ENCODE results near the gene DNMT1.

DNA sequence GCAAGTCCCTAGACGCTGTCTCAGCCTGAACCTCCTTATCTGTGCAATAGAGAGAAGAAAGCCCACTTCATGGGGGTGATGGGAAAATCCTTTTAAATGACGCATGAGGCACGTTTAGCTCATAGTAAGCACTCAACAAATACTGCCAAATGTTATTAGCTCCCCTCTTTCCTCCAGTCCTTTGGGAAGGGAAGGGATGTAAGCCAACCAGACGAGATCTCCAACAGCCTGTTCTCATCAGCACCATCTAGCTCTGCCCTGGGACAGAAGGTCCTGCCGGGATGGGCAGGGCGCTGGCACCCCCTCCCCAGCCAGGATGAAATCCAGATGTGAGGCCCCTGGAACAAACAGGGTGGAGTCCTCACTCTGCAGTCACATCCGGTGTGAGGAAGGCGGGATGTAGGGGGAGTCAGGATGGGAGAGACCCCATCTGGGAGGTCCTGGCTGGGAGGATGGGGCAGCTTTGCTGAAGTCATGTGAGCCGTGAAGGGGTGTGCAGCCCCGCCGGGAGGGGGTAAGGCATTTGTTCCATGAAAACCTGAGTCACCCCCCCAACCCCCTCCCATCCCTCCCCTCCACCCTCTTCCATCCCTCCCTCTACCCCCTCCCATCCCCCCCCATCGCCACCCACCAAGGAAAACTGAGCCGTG, 31.7 kb upstream of the DNMT1 start:
- TF ChIP-seq, protein P1, sequence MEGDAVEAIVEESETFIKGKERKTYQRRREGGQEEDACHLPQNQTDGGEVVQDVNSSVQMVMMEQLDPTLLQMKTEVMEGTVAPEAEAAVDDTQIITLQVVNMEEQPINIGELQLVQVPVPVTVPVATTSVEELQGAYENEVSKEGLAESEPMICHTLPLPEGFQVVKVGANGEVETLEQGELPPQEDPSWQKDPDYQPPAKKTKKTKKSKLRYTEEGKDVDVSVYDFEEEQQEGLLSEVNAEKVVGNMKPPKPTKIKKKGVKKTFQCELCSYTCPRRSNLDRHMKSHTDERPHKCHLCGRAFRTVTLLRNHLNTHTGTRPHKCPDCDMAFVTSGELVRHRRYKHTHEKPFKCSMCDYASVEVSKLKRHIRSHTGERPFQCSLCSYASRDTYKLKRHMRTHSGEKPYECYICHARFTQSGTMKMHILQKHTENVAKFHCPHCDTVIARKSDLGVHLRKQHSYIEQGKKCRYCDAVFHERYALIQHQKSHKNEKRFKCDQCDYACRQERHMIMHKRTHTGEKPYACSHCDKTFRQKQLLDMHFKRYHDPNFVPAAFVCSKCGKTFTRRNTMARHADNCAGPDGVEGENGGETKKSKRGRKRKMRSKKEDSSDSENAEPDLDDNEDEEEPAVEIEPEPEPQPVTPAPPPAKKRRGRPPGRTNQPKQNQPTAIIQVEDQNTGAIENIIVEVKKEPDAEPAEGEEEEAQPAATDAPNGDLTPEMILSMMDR (IDR thresholded peaks at IDR 0.05): no peak
- TF ChIP-seq POLR2A (IDR thresholded peaks at IDR 0.05) (no peak), POLR2AphosphoS5 (IDR thresholded peaks at IDR 0.05) (peak; percentile 66 to 84 (median 82))
